HG03135 (cell line): ENCODE measurements around the gene PMVK.
"Not testable (repeated sequence)": the region's sequence is repeated elsewhere in the genome, so short reads cannot be mapped to it uniquely, and the experiment has no call there.

Experiments used
- ATAC-seq: cut with Tn5 transposase; IDR thresholded peaks from one replicate; pipeline ENCODE4 v1.9.1; 2021; ENCODE audit warnings: mild to moderate bottlenecking, moderate library complexity; ENCODE audit not compliant: unreplicated experiment

The PMVK gene

GRCh38 chr1:154936555-154937084, at the start of gene PMVK:
TSS of gene PMVK (minus strand) at chr1:154936719. CDS start at chr1:154936685, 34 bp downstream.
- ATAC-seq, result peak; percentile 72

- ATAC-seq, result no peak
Measured at GRCh38 chr1:154983776-154984466, 47.4 kb upstream of the PMVK start.

- peak; percentile 97 for ATAC-seq
Measured at GRCh38 chr1:154982897-154983648, 46.6 kb upstream of the PMVK start, which contains the start of gene FLAD1. TSS of gene FLAD1 (plus strand) at chr1:154983344. CDS start at chr1:154983695, 351 bp downstream.

GRCh38 chr1:154982341-154982740, 45.8 kb upstream of the PMVK start:
- ATAC-seq, result no peak

- ATAC-seq, result no peak
Measured at GRCh38 chr1:154978360-154978759, 41.8 kb upstream of the PMVK start.

- ATAC-seq, result not testable (repeated sequence)
Measured at GRCh38 chr1:154977762-154978161, 41.2 kb upstream of the PMVK start.

GRCh38 chr1:154975409-154976059, 39.0 kb upstream of the PMVK start:
- no peak for ATAC-seq

GRCh38 chr1:154974808-154975408, 38.4 kb upstream of the PMVK start:
- ATAC-seq, result peak; percentile 43

GRCh38 chr1:154974102-154974807, 37.7 kb upstream of the PMVK start, which contains the start of gene CKS1B:
TSS of gene CKS1B (plus strand) at chr1:154974681. CDS start at chr1:154974746, 65 bp downstream.
- ATAC-seq, result peak; percentile 76

- ATAC-seq, result peak; percentile 24
Measured at GRCh38 chr1:154973344-154974101, 37.0 kb upstream of the PMVK start.

GRCh38 chr1:154972517-154973343, 36.2 kb upstream of the PMVK start:
- no peak for ATAC-seq

GRCh38 chr1:154972213-154972516, 35.6 kb upstream of the PMVK start:
- no peak for ATAC-seq

- ATAC-seq, result no peak
Measured at GRCh38 chr1:154971341-154971998, 35.0 kb upstream of the PMVK start.

- ATAC-seq, result no peak
Measured at GRCh38 chr1:154970631-154971340, 34.3 kb upstream of the PMVK start, which contains the start of gene SHC1. TSS of gene SHC1 (minus strand) at chr1:154970747. CDS start at chr1:154970526, 221 bp downstream.

- no peak for ATAC-seq
Measured at GRCh38 chr1:154969860-154970452, 33.4 kb upstream of the PMVK start.

GRCh38 chr1:154969246-154969645, 32.7 kb upstream of the PMVK start:
- no peak for ATAC-seq

- ATAC-seq, result no peak
Measured at GRCh38 chr1:154968731-154969130, 32.2 kb upstream of the PMVK start.
